Left ventricle myocardium superior (tissue), 1 donor: ENCODE results near the gene CDC42BPB. TPM values are rescaled to one million over a fixed set of nuclear protein-coding genes. Genes with fewer than 3 reads are reported as not detected.
A peak's percentile ranks its signal among the peaks of the same experiment; 100 is the strongest.

Experiments used
- ATAC-seq: fragments of 200-7000 bp; cut with Tn5 transposase; one replicate; pipeline ENCODE4 v1.9.1; 2020; ENCODE audit warnings: mild to moderate bottlenecking, moderate library complexity
- DNase-seq: peaks from one replicate; pipeline ENCODE4 v3.0.0-alpha.2; 2020
- intact Hi-C: fragments of 100-400 bp; cut with micrococcal nuclease; formaldehyde crosslinking; loops from one replicate; pipeline ENCODE4 v1.11.0; 2022
- total RNA-seq: library from RNA; stranded (reverse); fragmentation: NEBNext Ultra II Directional; extraction: Animal tissue kit (Norgen Biotek cat#: 25700); gene quantifications from one replicate; pipeline ENCODE4 v1.2.1, GENCODE V29; 2021
- donor health status: DM: no; HTN: yes; CAD: no; lungs with severe emphysema.

Gene CDC42BPB
- total RNA-seq, 1 donor from 2014 or later = 75.1 TPM

- intact Hi-C loops = no loop called here
- DNase-seq = no peak
- no peak for ATAC-seq
Measured at GRCh38 chr14:103096387-103096786, 39.0 kb upstream of the CDC42BPB start.

DNA sequence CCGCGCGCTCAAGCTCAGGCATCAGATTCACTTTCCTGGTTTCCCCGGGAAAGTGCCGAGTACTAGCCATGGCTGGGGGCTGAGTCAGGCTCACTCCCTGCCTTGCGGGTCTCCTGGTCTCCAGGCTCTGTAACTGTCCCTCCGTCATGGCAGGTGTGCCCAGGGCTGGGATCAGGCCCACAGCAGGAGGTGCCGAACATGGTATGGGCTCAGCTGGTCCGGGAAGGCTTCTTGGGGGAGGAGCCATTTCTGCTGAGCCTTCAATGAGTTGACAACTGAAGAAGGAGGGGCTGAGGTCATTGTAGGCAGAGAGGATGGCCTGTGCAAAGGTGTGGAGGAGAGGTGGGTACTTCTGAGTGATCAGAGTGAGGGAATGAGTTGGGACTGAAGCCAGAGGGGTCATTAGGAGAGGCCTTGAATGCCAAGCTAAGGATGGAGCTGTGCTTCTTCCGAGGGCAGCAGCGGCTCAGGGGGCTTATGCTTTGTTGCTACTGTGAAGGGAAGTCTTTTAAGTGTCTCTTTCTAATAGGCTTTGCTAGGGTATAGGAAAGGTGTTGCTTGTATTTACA is 37.9 kb upstream of the CDC42BPB start:
- intact Hi-C loops = no loop called here
- ATAC-seq (no peak), DNase-seq (peak; percentile 16)

GRCh38 chr14:103094406-103095209 is 37.3 kb upstream of the CDC42BPB start, which contains the start of gene EXOC3L4:
EXOC3L4 (plus strand) TSS chr14:103094725; CDS start chr14:103100220, 5,495 bp downstream.
- ATAC-seq (peak; percentile 56), DNase-seq (peak; percentile 42)
- intact Hi-C loops = no loop called here

DNA sequence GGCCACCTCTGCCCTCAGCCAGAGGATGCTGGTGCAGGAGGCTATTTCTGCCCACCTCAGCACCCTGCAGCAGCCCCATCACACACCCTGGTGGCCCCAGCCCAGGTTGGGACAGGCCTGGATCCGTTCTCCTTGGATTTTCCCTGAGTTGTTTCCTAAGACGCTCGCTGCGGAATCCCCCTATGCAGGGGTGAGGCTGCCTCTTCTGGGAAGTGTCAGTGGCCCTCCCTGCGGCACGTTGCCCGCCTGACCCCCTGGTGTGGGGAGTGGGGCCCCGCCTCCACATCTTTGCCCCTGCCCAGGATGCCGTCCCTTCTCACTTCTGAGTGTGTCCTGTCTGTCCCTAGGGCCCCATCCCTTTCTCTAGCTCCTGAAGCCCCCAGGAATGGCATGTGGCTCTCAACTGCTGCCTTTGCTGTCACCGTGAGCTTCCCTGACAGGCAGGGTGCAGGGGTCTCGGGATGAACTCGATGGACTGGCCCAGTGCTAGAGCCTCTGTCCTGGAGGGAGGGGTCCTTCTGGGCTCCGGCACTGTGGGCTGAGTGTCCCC is 36.6 kb upstream of the CDC42BPB start:
- ATAC-seq (no peak), DNase-seq (peak; percentile 26)
- intact Hi-C loops = no loop called here

GRCh38 chr14:103091883-103092222 is 34.5 kb upstream of the CDC42BPB start:
- DNase-seq = no peak
- intact Hi-C loops = no loop called here
- no peak for ATAC-seq

DNA sequence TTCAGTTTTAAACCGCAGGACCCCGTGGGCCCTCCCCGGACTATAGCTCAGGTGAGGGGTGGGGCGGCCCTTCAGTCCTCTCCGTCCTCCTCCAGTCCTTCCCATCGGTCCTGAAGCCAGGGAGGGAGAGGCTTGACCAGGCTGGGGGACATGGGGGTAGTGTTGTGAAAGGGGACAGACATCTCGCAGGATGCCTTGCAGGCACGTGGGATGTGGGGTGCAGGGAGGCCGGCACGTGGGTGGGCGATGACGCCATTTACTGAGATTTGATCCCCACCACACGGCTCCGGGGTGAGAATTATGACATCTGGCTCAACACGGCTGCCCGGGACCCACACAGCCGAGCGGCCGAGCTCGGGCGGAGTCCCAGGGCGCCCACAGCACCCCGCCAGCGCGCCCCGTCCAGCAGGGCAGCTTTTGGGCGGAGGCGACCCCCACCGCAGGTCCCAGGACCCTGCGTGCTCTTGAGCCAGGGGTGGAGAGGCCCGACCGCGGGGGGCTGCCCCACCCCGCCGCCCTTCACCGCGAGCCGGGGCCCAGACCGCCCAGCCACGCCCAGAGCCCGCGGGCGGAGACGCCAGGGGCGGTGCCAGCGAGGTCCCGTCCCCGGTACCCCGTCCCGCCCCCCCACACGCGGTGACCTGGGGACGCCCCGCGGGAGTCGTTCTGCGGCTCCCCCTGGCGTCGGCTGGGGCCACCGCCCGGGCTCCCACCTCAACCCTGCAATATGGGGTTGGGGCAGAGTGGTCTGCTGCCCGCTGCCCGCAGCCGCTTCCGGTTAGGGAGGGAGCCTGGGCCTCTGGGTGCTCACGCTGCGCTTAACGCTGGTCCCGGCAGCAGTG is 33.9 kb upstream of the CDC42BPB start:
- ATAC-seq = peak; percentile 83
- intact Hi-C loops = no loop called here
- peak; percentile 81 for DNase-seq

DNA sequence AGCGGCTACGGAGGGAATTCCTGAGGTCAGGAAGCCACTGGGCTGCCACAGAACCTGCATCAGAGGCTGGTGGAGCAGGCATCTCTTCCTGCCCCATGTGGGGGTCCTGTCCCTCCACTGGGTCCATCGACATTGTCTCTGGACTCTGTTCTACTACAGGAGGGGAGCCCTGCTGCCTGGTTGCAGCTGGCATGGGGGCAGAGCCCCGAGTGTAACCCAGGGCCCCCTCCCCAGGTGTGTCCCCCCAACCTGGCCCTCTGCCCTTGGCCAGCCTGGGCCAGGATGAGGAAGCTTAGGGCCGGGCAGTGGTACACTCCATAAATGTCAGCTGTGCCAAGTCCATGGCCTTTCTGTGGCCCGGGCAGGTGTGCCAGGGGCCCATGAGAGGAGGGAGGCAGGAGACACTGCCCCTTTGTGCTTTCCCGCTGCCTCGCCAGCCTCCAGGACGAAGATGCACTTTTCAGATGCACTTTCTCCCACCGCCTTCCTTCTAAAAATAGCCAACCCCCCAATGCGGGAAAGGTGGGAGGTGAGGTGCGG is 33.2 kb upstream of the CDC42BPB start:
- peak; percentile 2 for DNase-seq
- ATAC-seq = no peak
- intact Hi-C loops = no loop called here

- intact Hi-C loops = no loop called here
- ATAC-seq (no peak), DNase-seq (peak; percentile 25)
Measured at GRCh38 chr14:103089386-103090335, 32.3 kb upstream of the CDC42BPB start.

DNA sequence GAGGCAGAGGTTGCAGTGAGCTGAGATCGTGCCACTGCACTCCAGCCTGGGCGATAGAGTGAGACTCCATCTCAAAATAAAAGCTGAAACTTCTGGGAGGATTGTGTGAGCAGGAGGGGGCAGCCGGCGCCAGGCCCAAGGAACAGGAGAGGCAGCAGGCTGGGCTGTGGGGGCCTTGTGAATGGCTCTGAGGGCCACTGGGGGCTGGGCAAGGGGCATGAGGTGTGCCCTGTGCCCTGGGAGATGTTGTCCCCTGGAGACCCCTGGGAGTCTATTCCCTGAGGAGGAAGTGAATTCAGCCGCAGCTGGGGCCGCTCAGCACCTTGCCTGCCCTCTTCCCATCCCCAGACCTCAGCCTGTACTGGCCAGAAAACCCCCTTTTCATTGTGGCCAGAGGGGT is 31.6 kb upstream of the CDC42BPB start:
- ATAC-seq (no peak), DNase-seq (peak; percentile 13)
- intact Hi-C loops = no loop called here

DNA sequence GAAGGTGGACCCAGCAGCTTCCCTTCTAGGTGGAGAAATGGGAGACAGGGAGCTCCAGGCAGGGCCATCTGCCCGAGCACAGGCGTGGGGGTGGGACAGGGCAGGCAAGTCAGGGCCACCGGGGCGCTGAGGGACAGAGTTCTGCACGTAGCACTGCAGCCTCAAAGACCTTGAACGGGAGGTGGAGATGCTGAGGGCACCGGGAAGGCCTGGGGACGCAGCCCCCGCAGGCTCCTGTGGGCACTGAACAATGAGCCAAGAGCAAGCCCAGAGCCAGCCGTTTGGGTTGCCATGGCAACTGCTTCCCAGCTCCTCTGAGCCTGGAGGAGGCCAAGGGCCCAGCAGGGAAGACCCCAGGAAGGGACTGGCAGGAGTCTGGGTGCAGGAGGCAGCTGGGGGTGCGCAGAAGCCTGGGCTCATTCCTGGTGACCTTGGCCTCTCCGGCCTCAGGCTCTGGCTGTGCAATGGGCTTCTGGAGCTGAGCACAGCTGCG is 30.0 kb upstream of the CDC42BPB start:
- ATAC-seq = no peak
- peak; percentile 20 for DNase-seq
- intact Hi-C loops = no loop called here

GRCh38 chr14:103086771-103087342 is 29.5 kb upstream of the CDC42BPB start:
- DNase-seq = peak; percentile 10
- intact Hi-C loops = no loop called here
- ATAC-seq = no peak

GRCh38 chr14:103085106-103086091 is 28.1 kb upstream of the CDC42BPB start:
- ATAC-seq = no peak
- peak; percentile 32 for DNase-seq
- intact Hi-C loops = no loop called here

DNA sequence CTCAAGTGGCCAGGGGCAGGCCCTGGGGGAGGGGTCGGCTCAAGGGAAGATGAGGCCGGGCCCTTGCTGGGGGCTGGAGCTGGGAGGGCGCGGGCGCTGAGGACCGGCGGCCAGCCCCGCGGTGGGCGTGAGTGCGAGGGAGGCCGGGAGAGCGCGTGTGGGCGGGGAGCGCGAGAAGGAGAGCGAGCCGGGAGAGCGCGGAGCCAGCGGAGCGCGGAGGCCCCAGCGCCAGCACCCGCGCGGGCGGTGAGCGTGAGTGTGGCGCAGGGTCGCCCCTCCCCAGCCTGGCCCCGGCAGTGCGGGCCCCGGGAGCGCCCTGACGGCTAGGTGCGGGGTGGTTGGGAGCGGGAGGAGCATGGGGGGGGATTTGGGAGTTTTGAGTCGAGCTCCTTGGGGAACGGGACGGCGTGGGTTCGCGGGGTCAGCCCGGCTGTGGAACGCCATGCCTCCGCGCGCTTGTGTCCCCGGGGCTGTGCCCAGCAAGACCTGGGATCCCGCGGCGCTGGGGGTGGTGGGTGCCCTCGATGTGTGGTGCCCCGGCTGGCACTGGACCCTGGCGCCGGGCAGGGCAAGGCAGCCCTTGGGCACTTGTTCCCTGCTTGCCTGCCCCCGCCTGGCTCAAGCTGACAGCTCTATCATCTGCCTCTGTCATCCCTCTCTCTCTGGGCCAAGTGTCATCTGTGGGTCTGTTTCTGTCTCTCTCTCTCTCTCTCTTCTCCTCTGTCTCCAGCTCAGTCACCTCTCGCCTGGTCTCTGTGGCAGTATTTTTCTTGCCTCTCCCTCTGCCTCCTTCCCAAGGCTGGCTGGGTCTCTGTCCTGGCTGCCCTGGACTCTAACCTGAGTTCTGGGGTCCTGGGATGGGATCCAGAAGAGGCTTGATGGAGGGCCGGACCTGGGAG is 26.9 kb upstream of the CDC42BPB start, which contains the start of gene LBHD2:
Gene LBHD2, plus strand, starts transcription at position 190 of the 899 bp plus-strand sequence. CDS start 1,803 bp downstream, outside the sequence.
- intact Hi-C loops = no loop called here
- peak; percentile 41 for DNase-seq
- peak; percentile 53 for ATAC-seq

DNA sequence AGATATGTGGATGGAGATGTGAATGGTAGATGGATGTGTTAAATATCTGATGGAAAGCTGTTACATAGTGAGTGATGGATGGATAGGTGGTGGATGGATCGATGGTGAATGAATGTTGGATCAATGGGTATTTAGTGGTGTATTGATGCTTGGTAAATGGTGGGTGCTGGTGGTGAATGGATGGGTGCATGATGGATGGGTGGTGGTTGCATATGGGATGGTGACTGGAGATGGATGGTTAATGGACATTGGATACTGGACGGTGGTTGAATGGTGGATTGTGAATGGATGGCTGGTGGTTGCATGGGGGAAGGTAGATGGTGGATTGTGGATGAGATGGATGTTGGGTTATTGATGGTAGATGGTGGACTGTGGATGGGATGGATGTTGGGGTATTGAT is 24.6 kb upstream of the CDC42BPB start:
- DNase-seq (no peak), ATAC-seq (no peak)
- intact Hi-C loops = no loop called here

- intact Hi-C loops = no loop called here
- ATAC-seq = no peak
- DNase-seq = no peak
Measured at GRCh38 chr14:103078860-103079587, 21.7 kb upstream of the CDC42BPB start.
